GM21786 (cell line): ENCODE measurements around the gene USP7.
"Not testable (repeated sequence)": the region's sequence is repeated elsewhere in the genome, so short reads cannot be mapped to it uniquely, and the experiment has no call there.

Source experiments
- ATAC-seq: cut with Tn5 transposase; IDR thresholded peaks from one replicate; pipeline ENCODE4 v1.9.1; 2021; ENCODE audit not compliant: unreplicated experiment

USP7 gene

DNA sequence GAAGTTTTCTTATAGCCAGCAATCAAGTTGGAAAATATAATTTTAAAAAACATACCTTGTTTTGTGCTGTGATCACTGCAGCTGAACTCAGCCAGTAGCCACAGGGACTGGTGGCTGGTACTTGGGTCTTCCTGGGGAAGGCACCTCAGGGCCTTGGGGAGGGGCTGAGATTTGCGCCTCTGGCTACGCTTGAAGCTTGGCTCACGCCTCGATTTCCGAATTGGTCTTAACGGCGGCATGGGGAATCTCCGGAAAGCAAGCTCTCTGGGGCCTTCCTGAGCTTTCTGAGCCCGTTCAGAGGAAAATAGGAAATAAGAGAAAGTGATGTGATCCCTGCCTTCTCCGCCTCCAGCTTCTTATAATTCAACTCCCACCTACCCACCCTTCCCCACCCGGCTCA, 11.3 kb upstream of the USP7 start:
- no peak for ATAC-seq

DNA sequence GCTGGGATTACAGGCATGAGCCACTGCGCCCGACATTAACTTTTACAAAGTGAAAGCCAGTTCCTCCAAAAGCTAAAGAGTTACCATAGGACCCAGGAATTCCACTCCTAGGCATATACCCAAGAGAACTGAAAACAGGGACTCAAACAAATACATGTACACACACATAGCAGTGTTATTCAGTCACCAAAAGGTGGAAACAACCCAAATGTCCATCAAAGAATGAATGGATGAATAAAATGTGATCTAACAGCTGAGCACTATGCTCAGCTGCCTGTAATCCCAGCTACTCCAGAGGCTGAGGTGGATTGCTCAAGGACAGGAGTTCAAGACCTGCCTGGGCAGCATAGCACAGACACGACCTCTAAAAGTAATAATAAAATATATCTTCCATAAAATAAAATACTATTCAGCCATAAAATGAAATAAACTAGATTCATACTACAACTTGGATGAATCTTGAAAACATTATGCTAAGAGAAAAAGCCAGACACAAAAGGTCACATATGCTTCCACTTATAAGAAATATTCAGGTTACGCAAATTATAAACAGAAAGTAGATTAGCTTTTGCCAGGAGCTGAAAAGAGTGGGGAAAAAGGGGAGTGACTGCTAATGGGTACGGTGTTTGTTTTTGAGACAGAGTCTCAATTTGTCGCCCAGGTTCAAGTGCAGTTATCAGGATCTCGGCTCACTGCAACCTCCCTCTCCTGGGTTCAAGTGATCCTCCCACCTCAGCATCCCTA, 9.3 kb upstream of the USP7 start:
- no peak for ATAC-seq

DNA sequence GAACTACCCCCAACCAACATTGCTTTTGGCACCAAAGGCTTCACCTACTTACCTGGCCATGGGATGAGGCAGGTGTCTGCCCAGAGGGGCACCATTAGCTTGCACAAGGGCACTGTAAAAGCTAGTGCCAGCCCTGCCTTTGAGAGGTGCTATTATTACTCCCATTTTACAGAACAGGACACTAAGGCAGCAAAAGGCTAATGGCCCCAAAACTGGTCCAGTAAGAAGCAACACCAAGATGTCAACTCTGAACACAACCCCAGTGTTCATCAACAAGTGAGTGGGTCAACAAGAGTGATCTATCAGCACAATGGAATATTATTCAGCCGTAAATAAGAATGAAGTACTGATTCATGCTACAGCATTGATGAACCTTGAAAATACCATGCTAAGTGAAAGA, 7.7 kb upstream of the USP7 start:
- no peak for ATAC-seq

DNA sequence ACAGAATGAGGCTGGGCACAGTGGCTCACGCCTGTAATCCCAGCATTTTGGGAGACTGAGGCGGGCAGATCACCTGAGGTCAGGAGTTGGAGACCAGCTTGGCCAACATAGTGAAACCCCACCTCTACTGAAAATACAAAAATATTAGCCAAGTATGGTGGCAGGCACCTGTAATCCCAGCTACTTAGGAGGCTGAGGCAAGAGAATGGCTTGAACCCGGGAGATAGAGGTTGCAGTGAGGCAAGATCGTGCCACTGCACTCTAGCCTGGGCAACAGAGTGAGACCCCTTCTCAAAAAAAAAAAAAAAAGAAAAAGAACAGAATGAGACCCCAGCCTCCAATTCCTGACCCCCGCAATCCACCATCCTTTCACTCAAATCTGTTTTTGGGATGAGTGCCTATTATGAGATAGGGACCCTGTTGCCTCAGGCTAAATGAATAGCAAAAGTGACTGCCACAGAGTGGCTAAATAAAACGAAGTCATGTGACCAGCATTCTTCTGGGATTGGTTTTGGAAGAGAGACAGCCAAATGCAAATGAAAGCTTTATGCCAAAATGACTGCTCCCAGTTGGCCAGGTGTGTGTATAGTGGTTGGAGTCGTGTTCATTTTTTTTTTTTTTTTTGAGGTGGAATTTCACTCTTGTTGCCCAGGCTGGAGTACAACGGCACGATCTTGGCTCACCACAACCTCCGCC, 5.6 kb upstream of the USP7 start:
- not testable (repeated sequence) for ATAC-seq

DNA sequence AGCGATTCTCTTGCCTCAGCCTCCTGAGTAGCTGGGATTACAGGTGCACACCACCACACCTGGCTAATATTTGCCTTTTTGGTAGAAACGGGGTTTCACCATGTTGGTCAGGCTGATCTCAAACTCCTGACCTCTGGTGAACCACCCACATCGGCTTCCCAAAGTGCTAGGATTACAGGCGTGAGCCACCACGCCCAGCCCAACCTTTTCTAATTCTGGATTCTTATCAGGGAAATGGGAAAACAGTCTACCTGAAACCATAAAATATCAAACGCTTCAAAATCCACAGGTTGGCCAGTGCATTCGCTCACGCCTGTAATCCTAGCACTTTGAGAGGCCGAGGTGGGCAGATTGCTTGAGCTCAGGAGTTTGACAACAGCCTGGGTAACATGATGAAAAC, 4.3 kb upstream of the USP7 start:
- not testable (repeated sequence) for ATAC-seq

DNA sequence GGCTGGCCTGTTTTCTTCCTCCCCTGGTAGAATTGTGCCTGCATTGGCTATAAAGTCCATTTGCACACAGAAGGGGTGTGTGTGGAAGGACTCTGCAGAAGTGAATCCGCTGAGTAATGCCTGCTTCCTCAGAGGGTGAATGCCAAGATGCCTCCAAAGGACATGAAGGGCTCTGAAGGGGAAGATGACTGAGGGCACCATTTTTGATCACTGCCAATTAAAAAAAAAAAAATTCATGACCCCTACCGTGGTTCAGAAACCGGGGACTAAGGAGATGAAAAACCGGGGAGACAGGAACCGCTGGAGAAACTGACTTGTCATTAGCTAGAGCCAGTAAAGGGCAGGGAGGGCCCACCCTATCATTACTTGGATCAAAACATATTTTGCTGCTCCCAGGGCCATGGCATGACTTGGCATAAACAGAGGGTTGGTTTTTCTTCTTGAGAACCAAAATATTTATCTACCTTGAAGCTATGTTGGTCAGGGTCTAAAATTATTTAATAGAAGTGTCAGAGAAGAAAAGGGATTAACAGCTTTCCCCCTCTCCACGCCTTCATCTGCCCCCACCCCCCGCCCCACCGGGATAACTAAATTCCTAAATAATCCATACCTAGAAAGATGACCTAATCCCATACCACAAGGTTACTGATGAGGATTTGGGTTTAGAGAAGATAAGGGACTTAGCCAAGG, 3.6 kb upstream of the USP7 start:
- ATAC-seq = no peak

DNA sequence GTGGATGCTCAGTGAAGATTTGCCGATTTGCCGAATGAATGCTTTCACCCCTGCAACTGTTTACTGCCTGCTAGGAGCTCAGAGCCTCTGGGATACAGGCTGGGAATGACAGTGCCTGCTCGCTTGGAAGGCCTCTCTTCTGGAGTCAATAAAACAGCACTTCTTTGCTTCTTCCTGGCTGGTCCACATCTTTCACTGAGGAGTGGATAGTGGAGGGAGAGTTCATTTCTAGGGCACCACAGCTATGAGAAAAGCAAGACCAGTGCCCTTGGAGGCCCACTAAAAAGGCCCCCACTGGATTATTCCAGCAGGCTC, 3.1 kb upstream of the USP7 start:
- no peak for ATAC-seq

DNA sequence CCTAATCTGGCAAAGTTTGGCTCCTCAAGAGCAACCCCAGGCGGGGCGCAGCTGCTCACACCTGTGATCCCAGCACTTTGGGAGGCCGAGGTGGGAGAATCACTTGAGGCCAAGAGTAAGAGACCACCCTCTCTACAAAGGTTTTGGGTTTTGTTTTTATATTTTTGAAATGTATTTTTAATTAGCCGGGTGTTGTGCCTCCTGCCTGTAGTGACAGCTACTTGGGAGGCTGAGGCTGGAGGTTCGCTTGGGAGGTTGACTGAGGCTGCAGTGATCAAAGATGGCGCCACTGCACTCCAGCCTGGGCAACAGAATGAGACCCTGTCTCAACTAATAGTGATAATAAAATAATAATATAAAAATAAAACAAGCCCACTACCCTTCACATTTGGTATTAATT, 756 bp upstream of the USP7 start:
- ATAC-seq = no peak

DNA sequence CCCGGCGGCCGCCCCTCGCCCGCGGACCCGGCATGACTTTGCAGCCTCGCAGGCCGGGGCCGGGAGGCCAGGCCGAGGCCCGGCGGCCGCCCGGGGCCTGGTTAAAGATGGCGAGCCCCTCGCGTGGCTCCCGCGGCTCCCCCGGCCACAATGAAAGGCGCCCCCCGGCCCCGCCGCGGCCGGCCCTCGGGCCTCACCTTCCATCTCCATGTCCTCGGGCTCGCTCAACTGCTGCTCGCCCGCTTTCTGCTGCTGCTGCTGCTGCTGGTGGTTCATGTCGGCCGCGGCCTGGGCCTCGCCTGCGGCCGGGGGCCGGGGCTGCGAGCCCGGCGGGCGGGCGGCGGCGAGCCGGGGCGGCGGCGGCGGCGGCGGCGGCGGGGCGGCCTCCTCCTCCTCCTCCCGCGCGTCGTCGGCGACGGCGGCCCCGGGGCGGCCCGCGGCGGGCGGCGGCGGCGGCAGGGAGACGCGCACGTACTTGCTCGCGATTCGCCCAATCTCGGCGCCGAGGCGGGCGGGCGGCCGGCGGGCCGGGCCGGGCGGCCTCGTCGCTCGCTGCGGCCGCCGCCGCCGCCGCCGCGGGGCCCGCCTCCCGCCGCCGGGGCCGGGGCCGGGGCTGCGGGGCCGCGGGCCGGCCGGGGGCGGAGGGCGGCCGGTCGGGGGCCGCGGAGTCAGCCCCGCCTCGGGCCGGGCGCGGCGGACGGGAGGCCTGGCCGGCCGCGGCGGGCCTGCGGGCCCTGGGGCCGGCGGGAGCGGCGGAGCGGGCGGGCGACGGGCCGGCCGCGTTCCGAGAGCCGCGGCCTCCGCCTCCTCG, 491 bp downstream of the USP7 start:
- ATAC-seq = no peak

DNA sequence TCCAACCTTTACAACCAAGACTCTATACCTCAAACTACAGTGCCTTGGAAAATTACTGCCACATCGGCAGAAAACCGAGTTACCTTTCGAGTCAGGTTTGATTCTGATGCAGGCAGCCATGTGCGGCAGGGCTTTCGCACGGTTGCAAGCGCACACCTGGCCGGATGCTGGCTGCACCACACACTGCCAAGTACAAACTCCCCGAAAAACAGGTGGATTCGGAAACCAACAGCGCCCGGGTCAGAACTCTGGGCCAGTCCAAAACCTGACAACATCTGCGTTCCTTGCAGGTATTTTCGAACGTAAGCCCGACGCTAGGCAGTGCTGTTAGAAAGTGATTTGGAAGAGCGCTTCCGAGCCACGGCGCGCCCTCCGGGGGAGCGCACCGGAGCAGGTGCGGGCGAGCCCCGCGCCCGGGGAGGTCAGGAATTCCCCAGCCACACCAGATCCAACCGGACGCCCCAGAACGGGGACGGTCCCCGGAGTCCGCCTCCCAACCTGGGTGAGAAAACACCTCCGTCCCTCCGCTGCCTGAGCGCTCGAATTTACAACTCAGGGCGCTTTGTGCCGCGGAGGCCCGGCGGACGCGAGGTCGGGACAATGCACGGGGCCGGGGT, 1.2 kb downstream of the USP7 start:
- ATAC-seq = peak; percentile 24

DNA sequence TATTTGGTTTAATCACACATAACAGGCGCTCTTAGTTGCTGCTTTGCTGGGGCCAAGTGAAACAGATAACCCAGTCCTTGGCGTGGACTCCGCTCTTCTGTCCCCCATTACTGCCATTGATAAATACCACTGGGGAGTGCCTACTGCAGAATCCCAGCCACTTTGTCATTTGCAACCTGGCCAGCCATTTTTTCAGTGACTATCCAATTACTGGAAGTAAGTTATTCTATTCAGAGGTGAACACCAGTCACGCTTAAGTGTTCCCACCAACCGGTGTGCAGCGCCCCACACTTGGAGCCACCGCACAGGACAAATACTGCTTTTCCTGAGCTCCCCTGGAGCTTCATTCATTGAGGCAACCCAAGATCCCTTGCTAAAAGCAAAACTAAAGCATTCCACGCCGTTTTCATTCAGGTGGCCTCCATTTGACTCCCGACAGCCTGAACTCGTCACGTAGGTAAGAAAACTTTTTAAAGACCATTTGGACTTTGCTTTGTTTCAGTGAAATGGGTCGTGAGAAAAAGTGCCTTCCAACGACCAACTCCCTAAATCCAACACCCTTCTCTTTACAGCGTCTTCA, 1.8 kb downstream of the USP7 start:
- ATAC-seq = no peak

DNA sequence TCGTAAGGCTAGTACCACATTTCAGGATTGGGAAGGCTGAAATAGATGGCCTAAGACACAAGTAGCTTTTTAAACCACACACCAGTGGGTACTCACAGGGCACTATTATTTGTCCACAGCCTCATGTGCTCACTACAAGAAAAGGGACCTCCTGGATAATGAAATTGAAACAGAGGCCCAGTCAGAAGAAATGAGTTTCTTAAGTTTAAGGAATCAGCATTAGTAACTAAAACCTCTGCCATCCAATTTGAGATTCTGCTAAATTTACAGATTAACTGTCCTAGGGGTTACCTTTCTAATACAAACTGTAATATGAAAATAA, 3.0 kb downstream of the USP7 start:
- ATAC-seq = no peak

DNA sequence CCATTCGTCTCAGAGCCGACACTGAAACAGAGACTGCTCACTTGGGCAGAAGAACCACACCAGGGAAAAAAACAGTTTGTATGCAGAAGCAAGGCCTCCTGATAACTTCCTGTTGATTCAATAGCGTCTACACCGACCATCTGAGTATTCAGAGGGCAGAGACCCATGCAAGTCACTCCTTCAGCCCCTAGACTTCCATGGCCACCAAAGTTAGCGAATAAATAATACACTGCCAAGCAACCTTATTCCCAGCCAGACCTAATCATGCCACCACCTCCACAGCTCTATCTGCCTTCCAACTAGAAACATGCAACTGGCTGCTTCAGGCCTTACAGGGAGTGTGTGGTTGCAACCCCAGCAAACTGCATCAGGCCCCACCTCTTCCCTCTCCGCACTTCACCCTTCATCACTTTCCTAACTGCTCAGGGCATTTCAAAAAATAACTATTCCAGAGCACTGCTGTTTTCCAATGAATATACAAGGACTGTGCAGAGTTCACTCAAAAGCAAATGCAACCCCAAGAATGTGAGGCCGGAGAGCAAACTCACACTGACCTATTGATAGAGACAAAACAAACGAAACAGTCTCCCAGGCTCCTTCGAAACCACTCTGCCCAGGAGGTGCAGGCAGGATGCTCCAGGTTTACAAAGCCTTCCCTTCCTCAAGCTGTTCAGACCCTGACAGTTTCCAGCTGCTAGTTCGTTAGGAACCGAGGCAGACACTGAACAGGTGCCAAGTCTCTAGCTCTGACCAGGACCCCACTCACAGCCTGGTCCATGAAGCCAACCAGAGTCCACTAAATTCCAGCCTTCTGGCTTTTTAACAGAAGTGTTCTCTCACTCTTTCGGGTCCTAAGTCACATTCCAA, 3.6 kb downstream of the USP7 start:
- ATAC-seq = no peak

DNA sequence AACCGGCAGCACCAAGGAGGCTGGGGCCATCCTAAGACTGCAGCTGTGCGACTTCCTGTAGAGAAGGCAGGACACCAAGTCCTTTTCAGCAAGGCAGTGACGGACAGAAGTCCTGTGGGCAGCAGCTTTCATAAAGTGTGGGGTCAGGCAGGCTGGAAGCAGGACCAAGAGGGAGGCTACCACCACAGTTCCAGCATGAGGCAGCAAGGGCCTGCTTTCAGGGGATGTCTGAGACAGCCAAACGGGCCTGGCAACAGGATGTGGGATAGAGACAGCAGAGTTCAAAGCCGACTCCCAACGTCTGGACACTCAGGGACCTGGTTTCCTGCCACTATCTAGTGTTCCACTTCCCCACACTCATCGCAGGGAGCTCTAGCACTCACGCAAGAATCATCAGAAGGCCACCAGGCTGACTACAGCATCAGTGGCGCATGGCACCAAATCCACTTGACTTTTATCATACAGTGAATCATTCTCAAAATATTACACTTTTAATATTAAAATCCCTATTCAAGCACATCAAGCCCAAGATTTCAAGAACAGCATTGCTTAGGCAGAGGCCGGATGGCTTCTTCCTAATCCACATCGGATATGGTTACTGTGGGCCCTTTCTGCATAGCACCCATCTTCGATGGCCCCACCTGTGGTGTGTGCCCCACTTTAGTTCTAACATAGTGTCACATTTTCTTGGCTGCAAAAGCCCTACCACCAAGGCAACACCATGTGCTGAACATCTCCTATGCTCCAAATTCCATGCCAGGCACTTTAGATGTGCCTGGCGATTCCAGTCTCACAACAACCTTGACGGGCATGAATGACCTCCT, 5.2 kb downstream of the USP7 start:
- ATAC-seq = no peak

DNA sequence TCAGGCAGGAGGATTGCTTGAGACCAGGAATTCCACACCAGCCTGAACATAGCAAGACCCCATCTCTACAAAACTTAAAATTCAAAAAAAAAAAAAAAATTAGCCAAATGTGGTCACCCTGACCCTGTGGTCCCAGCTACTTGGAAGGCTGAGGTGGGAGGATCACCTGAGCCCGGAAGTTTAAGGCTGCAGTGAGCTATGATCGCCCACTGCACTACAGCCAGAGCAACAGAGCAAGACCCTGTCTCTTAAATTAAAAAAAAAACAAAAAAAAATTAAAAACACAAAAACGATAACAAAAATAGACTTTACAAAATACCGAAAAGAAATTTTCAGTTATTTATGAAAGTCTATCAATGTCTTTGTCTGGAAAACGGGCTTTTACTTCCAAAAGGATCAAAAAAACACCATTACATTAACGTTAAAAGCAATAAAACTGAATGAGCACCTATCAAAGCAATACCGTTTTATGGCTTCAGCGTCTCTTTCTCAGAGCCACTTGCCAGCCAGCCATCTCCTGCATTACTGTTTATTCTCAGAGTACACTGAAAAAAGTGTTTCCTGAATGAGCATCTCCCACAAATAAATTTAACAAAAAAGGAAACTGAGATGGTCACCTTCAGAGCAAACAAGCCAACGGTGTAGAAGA, 6.1 kb downstream of the USP7 start:
- no peak for ATAC-seq

DNA sequence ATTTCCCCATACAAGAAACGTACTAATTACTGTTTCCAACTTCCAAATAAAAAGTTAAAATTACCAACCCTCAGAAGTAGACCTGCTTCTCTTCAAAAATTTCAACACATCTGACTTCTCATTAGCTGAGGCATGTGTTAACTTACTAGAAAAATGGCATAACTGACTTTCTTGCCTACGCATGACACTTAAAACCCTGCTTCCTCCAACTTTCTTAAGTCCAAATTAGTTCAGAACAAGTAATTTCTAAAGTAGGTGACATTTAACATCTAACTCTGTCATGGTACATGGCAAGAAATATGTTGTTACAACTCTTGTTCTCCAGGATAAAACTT, 6.7 kb downstream of the USP7 start:
- no peak for ATAC-seq

DNA sequence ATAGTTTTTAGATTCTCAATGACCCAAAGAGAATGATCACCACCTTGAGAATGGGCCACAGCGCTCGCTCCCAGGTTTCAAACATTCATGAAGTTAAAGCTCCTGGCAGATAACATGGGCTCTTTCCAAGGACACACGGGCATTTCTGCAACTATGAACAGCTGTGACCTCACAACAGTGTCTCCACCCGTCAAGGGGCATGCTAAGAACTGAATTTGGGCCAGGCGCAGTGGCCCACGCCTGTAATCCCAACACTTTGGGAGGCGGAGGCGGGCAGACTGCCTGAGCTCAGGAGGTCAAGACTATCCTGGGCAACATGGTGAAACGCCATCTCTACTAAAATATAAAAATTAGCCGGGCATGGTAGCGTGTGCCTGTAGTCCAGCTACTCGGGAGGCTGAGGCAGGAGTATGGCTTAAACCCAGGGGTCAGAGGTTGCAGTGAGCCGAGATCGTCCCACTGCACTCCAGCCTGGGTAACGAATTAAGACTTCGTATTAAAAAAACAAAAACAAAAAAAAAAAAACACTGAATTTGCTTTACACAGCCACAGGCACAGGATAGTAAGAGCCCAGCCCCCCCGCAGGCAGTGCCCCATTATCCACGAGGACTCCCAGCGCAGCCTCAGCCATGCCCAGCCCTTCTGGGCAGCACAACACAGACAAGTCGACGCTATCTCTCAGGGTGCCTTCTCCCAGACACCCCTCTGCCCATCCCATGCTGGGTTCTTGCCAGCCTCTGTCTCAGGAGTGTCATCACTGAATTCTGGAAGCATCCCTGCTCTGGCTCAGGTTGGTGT, 7.2 kb downstream of the USP7 start:
- ATAC-seq = no peak

DNA sequence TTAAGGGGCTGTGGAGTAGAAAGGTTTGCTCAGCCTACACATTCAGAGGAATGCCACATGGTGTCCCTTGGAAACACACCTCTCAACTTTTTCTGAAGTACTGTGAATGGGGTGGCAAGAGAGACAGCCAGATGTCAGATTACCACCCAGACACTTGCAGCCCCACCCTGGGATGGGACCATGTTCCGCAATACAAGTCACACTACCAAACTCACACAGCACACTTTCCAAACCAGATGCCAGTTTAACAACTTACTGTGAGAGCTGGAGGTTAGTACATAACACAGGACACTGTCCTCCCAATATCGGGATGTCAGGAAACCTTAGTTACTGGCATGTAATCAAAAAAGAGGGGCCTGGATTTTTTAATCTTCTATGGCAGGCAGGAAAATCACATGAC, 7.9 kb downstream of the USP7 start:
- no peak for ATAC-seq
